ENCODE data around the gene PGR. TPM values are rescaled to one million over a fixed set of nuclear protein-coding genes. Genes with fewer than 3 reads are reported as not detected.

Gene PGR
- total RNA-seq, 1 donor, result under 0.01 TPM

DNA sequence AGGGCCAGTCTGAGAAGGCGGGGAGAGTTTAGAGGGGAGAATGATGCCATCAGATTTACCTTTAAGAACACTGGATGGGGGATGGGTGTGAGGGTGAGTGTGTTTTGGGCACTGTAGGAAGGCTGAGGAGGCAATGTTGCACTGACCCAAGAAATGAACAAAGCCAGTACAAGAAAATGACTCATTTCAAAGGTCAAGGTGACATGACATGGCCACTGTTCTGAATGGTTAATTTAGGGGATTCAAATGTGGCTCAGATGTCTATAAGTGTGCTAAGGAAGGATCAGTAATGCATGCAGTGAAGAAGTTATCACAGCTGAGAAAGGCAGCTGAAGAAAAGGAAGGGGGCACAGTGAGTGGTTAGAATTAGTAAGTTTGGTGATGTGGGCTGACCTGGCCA is 129.9 kb downstream of the PGR start:
- no peaks in the 10 kb centered on the region for H3K4me1 ChIP-seq (ENCODE audit: insufficient read depth, low read length)
- TF ChIP-seq CTCF (IDR thresholded peaks at IDR 0.05; ENCODE audit: extremely low read depth, low read depth, low read length), result no peak
- no peaks in the 10 kb centered on the region for H4K20me1 ChIP-seq (ENCODE audit: insufficient read depth, low read length)
- no peaks in the 10 kb centered on the region for H3K9me3 ChIP-seq (ENCODE audit: low read depth, low read length)
- no peaks in the 10 kb centered on the region for H3K36me3 ChIP-seq (ENCODE audit: insufficient read depth, low read length)
- H3K27me3 ChIP-seq (ENCODE audit: insufficient read depth, low read length), result no peaks in the 10 kb centered on the region
- no peak overlapping the region for H3K4me2 ChIP-seq (ENCODE audit: insufficient read depth, low read length)
- H3K79me2 ChIP-seq (ENCODE audit: insufficient read depth, low read length), result no peaks in the 10 kb centered on the region
- H3K27ac ChIP-seq (ENCODE audit: low read depth, low read length), result no peak overlapping the region
- no peak for DNase-seq (ENCODE audit: insufficient read length, low spot score, missing footprints)
- no peak overlapping the region for H2AFZ ChIP-seq (ENCODE audit: low read length)
- H3K4me3 ChIP-seq (ENCODE audit: insufficient read depth, low read length), result no peak overlapping the region

DNA sequence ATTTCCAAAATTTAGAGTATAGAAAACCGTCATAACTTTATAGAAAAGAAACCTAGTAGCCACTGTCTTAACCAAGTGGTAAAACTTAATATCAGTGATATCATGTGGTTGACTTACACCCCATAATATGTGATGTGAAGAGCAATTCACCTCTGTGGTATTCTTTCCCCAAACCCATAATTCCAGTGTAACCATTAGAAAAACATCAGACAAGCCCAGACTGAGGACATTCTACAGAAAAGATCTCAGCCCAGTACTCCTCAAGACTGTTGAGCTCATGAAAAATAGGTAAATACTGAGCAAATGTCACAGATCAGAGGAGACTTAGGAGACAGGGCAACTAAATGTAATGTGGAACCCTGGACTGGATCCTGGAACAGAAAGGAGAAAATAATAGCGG is 134.6 kb downstream of the PGR start:
- no peak for DNase-seq (ENCODE audit: insufficient read length, low spot score, missing footprints)
- no peaks in the 10 kb centered on the region for H3K27me3 ChIP-seq (ENCODE audit: insufficient read depth, low read length)
- H3K9me3 ChIP-seq (ENCODE audit: low read depth, low read length), result no peaks in the 10 kb centered on the region
- no peak for TF ChIP-seq CTCF (IDR thresholded peaks at IDR 0.05; ENCODE audit: extremely low read depth, low read depth, low read length)
- no peak overlapping the region for H3K4me2 ChIP-seq (ENCODE audit: insufficient read depth, low read length)
- H3K79me2 ChIP-seq (ENCODE audit: insufficient read depth, low read length), result no peaks in the 10 kb centered on the region
- no peak overlapping the region for H2AFZ ChIP-seq (ENCODE audit: low read length)
- no peaks in the 10 kb centered on the region for H3K4me1 ChIP-seq (ENCODE audit: insufficient read depth, low read length)
- no peak overlapping the region for H3K4me3 ChIP-seq (ENCODE audit: insufficient read depth, low read length)
- no peaks in the 10 kb centered on the region for H3K36me3 ChIP-seq (ENCODE audit: insufficient read depth, low read length)
- no peaks in the 10 kb centered on the region for H4K20me1 ChIP-seq (ENCODE audit: insufficient read depth, low read length)
- no peak overlapping the region for H3K27ac ChIP-seq (ENCODE audit: low read depth, low read length)

DNA sequence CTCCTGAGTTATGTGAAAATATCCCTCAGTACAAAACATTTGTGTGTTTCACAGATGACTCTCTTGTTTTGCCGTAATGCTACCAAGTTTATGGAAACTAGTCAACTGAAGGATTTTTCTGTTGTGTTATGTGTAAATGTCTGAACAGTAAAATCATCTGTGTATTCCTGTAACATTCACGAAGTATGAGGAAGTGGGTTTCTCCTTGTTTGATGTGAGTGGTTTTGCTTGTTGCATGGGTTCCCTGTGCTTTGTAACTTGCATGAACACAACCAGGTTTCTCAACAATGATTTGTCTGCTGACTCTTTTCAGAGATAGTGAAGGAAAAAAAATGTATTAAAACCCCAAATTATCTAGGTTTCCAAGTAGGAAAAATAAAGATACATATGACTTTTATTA is 138.1 kb downstream of the PGR start:
- Histone ChIP-seq H3K4me3 (ENCODE audit: insufficient read depth, low read length) (no peak overlapping the region), H3K9me3 (ENCODE audit: low read depth, low read length) (no peaks in the 10 kb centered on the region), H3K79me2 (ENCODE audit: insufficient read depth, low read length) (no peaks in the 10 kb centered on the region), H3K4me1 (ENCODE audit: insufficient read depth, low read length) (no peaks in the 10 kb centered on the region), H3K36me3 (ENCODE audit: insufficient read depth, low read length) (no peaks in the 10 kb centered on the region), H3K4me2 (ENCODE audit: insufficient read depth, low read length) (no peak overlapping the region), H4K20me1 (ENCODE audit: insufficient read depth, low read length) (no peaks in the 10 kb centered on the region), H2AFZ (ENCODE audit: low read length) (no peak overlapping the region), H3K27ac (ENCODE audit: low read depth, low read length) (no peak overlapping the region), H3K27me3 (ENCODE audit: insufficient read depth, low read length) (no peaks in the 10 kb centered on the region)
- no peak for DNase-seq (ENCODE audit: insufficient read length, low spot score, missing footprints)
- no peak for TF ChIP-seq CTCF (IDR thresholded peaks at IDR 0.05; ENCODE audit: extremely low read depth, low read depth, low read length)

GRCh38 chr11:100990931-100991330 is 138.7 kb downstream of the PGR start:
- Histone ChIP-seq H4K20me1 (ENCODE audit: insufficient read depth, low read length) (no peaks in the 10 kb centered on the region), H3K4me1 (ENCODE audit: insufficient read depth, low read length) (no peaks in the 10 kb centered on the region), H3K27ac (ENCODE audit: low read depth, low read length) (no peak overlapping the region), H3K4me2 (ENCODE audit: insufficient read depth, low read length) (no peak overlapping the region), H3K4me3 (ENCODE audit: insufficient read depth, low read length) (no peak overlapping the region), H3K36me3 (ENCODE audit: insufficient read depth, low read length) (no peaks in the 10 kb centered on the region), H3K9me3 (ENCODE audit: low read depth, low read length) (no peaks in the 10 kb centered on the region), H3K79me2 (ENCODE audit: insufficient read depth, low read length) (no peaks in the 10 kb centered on the region), H2AFZ (ENCODE audit: low read length) (no peak overlapping the region), H3K27me3 (ENCODE audit: insufficient read depth, low read length) (no peaks in the 10 kb centered on the region)
- TF ChIP-seq CTCF (IDR thresholded peaks at IDR 0.05; ENCODE audit: extremely low read depth, low read depth, low read length), result no peak
- no peak for DNase-seq (ENCODE audit: insufficient read length, low spot score, missing footprints)
